ENCODE data around the gene KCNH6.

KCNH6 gene

GRCh38 chr17:63480826-63481487, 42.2 kb upstream of the KCNH6 start:
- peaks cover 38% of the 10 kb centered on the region for H3K27me3 Mint-ChIP-seq
- peaks cover 9% of the 10 kb centered on the region for H3K36me3 Mint-ChIP-seq (ENCODE audit: insufficient read depth)
- no peak overlapping the region for H3K4me3 Mint-ChIP-seq
- no peak overlapping the region for H3K27ac Mint-ChIP-seq (ENCODE audit: low read depth)
- H3K4me1 Mint-ChIP-seq: peaks cover 13% of the 10 kb centered on the region
- no peak for DNase-seq (ENCODE audit: low spot score in 2 of 2)
- ATAC-seq (replicated peaks; ENCODE audit: extremely low read depth, poor library complexity, severe bottlenecking): no peak
- H3K9me3 Mint-ChIP-seq: no peaks in the 10 kb centered on the region

GRCh38 chr17:63481488-63481870, 41.7 kb upstream of the KCNH6 start:
- Mint-ChIP-seq H3K9me3 (no peaks in the 10 kb centered on the region), H3K27me3 (peaks cover 38% of the 10 kb centered on the region), H3K4me1 (peaks cover 13% of the 10 kb centered on the region), H3K36me3 (ENCODE audit: insufficient read depth) (peaks cover 9% of the 10 kb centered on the region), H3K27ac (ENCODE audit: low read depth) (no peak overlapping the region), H3K4me3 (no peak overlapping the region)
- DNase-seq (ENCODE audit: low spot score in 2 of 2) (no peak), ATAC-seq (replicated peaks; ENCODE audit: extremely low read depth, poor library complexity, severe bottlenecking) (no peak)

GRCh38 chr17:63482509-63482908, 40.6 kb upstream of the KCNH6 start:
- H3K4me1 Mint-ChIP-seq: peaks cover 11% of the 10 kb centered on the region
- no peak overlapping the region for H3K27ac Mint-ChIP-seq (ENCODE audit: low read depth)
- no peak overlapping the region for H3K4me3 Mint-ChIP-seq
- no peaks in the 10 kb centered on the region for H3K9me3 Mint-ChIP-seq
- peaks cover 35% of the 10 kb centered on the region for H3K27me3 Mint-ChIP-seq
- ATAC-seq (replicated peaks; ENCODE audit: extremely low read depth, poor library complexity, severe bottlenecking): no peak
- no peak for DNase-seq (ENCODE audit: low spot score in 2 of 2)
- H3K36me3 Mint-ChIP-seq (ENCODE audit: insufficient read depth): peaks cover 9% of the 10 kb centered on the region

- H3K36me3 Mint-ChIP-seq (ENCODE audit: insufficient read depth): peaks cover 6% of the 10 kb centered on the region
- DNase-seq (ENCODE audit: low spot score in 2 of 2): no peak
- H3K27me3 Mint-ChIP-seq: peaks cover 29% of the 10 kb centered on the region
- H3K9me3 Mint-ChIP-seq: no peaks in the 10 kb centered on the region
- H3K27ac Mint-ChIP-seq (ENCODE audit: low read depth): no peak overlapping the region
- ATAC-seq (replicated peaks; ENCODE audit: extremely low read depth, poor library complexity, severe bottlenecking): no peak
- peaks cover 6% of the 10 kb centered on the region for H3K4me1 Mint-ChIP-seq
- H3K4me3 Mint-ChIP-seq: no peak overlapping the region
Measured at GRCh38 chr17:63483038-63483437, 40.1 kb upstream of the KCNH6 start.

GRCh38 chr17:63483655-63484575, 39.2 kb upstream of the KCNH6 start:
- H3K36me3 Mint-ChIP-seq (ENCODE audit: insufficient read depth): peaks cover 5% of the 10 kb centered on the region
- H3K4me1 Mint-ChIP-seq: peaks cover 4% of the 10 kb centered on the region
- H3K9me3 Mint-ChIP-seq: no peaks in the 10 kb centered on the region
- no peak for DNase-seq (ENCODE audit: low spot score in 2 of 2)
- no peak overlapping the region for H3K4me3 Mint-ChIP-seq
- no peak overlapping the region for H3K27ac Mint-ChIP-seq (ENCODE audit: low read depth)
- ATAC-seq (replicated peaks; ENCODE audit: extremely low read depth, poor library complexity, severe bottlenecking): no peak
- peaks cover 23% of the 10 kb centered on the region for H3K27me3 Mint-ChIP-seq

- no peaks in the 10 kb centered on the region for H3K4me1 Mint-ChIP-seq
- no peak overlapping the region for H3K4me3 Mint-ChIP-seq
Measured at GRCh38 chr17:63486317-63487013, 36.7 kb upstream of the KCNH6 start.

GRCh38 chr17:63487014-63487339, 36.2 kb upstream of the KCNH6 start:
- DNase-seq (ENCODE audit: low spot score in 2 of 2) (no peak), ATAC-seq (replicated peaks; ENCODE audit: extremely low read depth, poor library complexity, severe bottlenecking) (no peak)
- Mint-ChIP-seq H3K27ac (ENCODE audit: low read depth) (no peak overlapping the region), H3K4me1 (no peaks in the 10 kb centered on the region), H3K27me3 (peaks cover 15% of the 10 kb centered on the region), H3K36me3 (ENCODE audit: insufficient read depth) (peaks cover 5% of the 10 kb centered on the region), H3K4me3 (no peak overlapping the region), H3K9me3 (no peaks in the 10 kb centered on the region)

More at GRCh38 chr17:63486317-63487013, 36.7 kb upstream of the KCNH6 start:
- DNase-seq (ENCODE audit: low spot score in 2 of 2) (no peak), ATAC-seq (replicated peaks; ENCODE audit: extremely low read depth, poor library complexity, severe bottlenecking) (no peak)
- peaks cover 5% of the 10 kb centered on the region for H3K36me3 Mint-ChIP-seq (ENCODE audit: insufficient read depth)
- no peaks in the 10 kb centered on the region for H3K9me3 Mint-ChIP-seq
- peaks cover 15% of the 10 kb centered on the region for H3K27me3 Mint-ChIP-seq
- no peak overlapping the region for H3K27ac Mint-ChIP-seq (ENCODE audit: low read depth)

GRCh38 chr17:63488851-63489250, 34.3 kb upstream of the KCNH6 start:
- H3K4me3 Mint-ChIP-seq: no peak overlapping the region
- no peaks in the 10 kb centered on the region for H3K36me3 Mint-ChIP-seq (ENCODE audit: insufficient read depth)
- ATAC-seq (replicated peaks; ENCODE audit: extremely low read depth, poor library complexity, severe bottlenecking) (no peak), DNase-seq (ENCODE audit: low spot score in 2 of 2) (no peak)
- no peaks in the 10 kb centered on the region for H3K27me3 Mint-ChIP-seq
- no peak overlapping the region for H3K27ac Mint-ChIP-seq (ENCODE audit: low read depth)
- H3K9me3 Mint-ChIP-seq: no peaks in the 10 kb centered on the region
- no peaks in the 10 kb centered on the region for H3K4me1 Mint-ChIP-seq

GRCh38 chr17:63489291-63489690, 33.9 kb upstream of the KCNH6 start:
- no peak overlapping the region for H3K27ac Mint-ChIP-seq (ENCODE audit: low read depth)
- no peaks in the 10 kb centered on the region for H3K4me1 Mint-ChIP-seq
- DNase-seq (ENCODE audit: low spot score in 2 of 2): no peak
- no peaks in the 10 kb centered on the region for H3K36me3 Mint-ChIP-seq (ENCODE audit: insufficient read depth)
- H3K4me3 Mint-ChIP-seq: no peak overlapping the region
- H3K27me3 Mint-ChIP-seq: no peaks in the 10 kb centered on the region
- ATAC-seq (replicated peaks; ENCODE audit: extremely low read depth, poor library complexity, severe bottlenecking): no peak
- no peaks in the 10 kb centered on the region for H3K9me3 Mint-ChIP-seq

- ATAC-seq (replicated peaks; ENCODE audit: extremely low read depth, poor library complexity, severe bottlenecking): no peak
- H3K4me3 Mint-ChIP-seq: no peak overlapping the region
- no peak for DNase-seq (ENCODE audit: low spot score in 2 of 2)
- H3K36me3 Mint-ChIP-seq (ENCODE audit: insufficient read depth): no peaks in the 10 kb centered on the region
- no peaks in the 10 kb centered on the region for H3K4me1 Mint-ChIP-seq
- no peaks in the 10 kb centered on the region for H3K9me3 Mint-ChIP-seq
- H3K27ac Mint-ChIP-seq (ENCODE audit: low read depth): no peak overlapping the region
- H3K27me3 Mint-ChIP-seq: no peaks in the 10 kb centered on the region
Measured at GRCh38 chr17:63490329-63490728, 32.8 kb upstream of the KCNH6 start.

- Mint-ChIP-seq H3K36me3 (ENCODE audit: insufficient read depth) (no peaks in the 10 kb centered on the region), H3K9me3 (no peaks in the 10 kb centered on the region), H3K4me3 (no peak overlapping the region), H3K27me3 (no peaks in the 10 kb centered on the region), H3K27ac (ENCODE audit: low read depth) (no peak overlapping the region), H3K4me1 (no peaks in the 10 kb centered on the region)
- DNase-seq (ENCODE audit: low spot score in 2 of 2): no peak
- ATAC-seq (replicated peaks; ENCODE audit: extremely low read depth, poor library complexity, severe bottlenecking): no peak
Measured at GRCh38 chr17:63490858-63491400, 32.2 kb upstream of the KCNH6 start.

- ATAC-seq (replicated peaks; ENCODE audit: extremely low read depth, poor library complexity, severe bottlenecking) (no peak), DNase-seq (ENCODE audit: low spot score in 2 of 2) (no peak)
- no peaks in the 10 kb centered on the region for H3K36me3 Mint-ChIP-seq (ENCODE audit: insufficient read depth)
- H3K9me3 Mint-ChIP-seq: no peaks in the 10 kb centered on the region
- no peak overlapping the region for H3K27ac Mint-ChIP-seq (ENCODE audit: low read depth)
- H3K4me3 Mint-ChIP-seq: no peak overlapping the region
- no peaks in the 10 kb centered on the region for H3K27me3 Mint-ChIP-seq
- no peaks in the 10 kb centered on the region for H3K4me1 Mint-ChIP-seq
Measured at GRCh38 chr17:63491413-63491812, 31.7 kb upstream of the KCNH6 start.
